GM18909 (cell line): ENCODE results near the gene FOXO6.

Experiments
- ATAC-seq: cut with Tn5 transposase; IDR thresholded peaks from one replicate; pipeline ENCODE4 v1.9.1; 2021; ENCODE audit warnings: mild to moderate bottlenecking; ENCODE audit not compliant: unreplicated experiment, poor library complexity

Gene FOXO6

GRCh38 chr1:41360786-41361494, at the start of gene FOXO6:
TSS of gene FOXO6 (plus strand) at chr1:41361434.
- ATAC-seq = peak; percentile 91

GRCh38 chr1:41312991-41313645, 48.1 kb upstream of the FOXO6 start:
- no peak for ATAC-seq

GRCh38 chr1:41313661-41314131, 47.5 kb upstream of the FOXO6 start:
- ATAC-seq = no peak

GRCh38 chr1:41314376-41315145, 46.7 kb upstream of the FOXO6 start:
- no peak for ATAC-seq

- no peak for ATAC-seq
Observed at GRCh38 chr1:41315146-41315822, 46.0 kb upstream of the FOXO6 start.

GRCh38 chr1:41315871-41316270, 45.4 kb upstream of the FOXO6 start:
- ATAC-seq = no peak

GRCh38 chr1:41317361-41317760, 43.9 kb upstream of the FOXO6 start:
- no peak for ATAC-seq

GRCh38 chr1:41318135-41318534, 43.1 kb upstream of the FOXO6 start:
- ATAC-seq = no peak

GRCh38 chr1:41319106-41319755, 42.0 kb upstream of the FOXO6 start:
- ATAC-seq = no peak

GRCh38 chr1:41319807-41320711, 41.2 kb upstream of the FOXO6 start:
- ATAC-seq = no peak

GRCh38 chr1:41320895-41321676, 40.1 kb upstream of the FOXO6 start:
- no peak for ATAC-seq

- ATAC-seq = no peak
Observed at GRCh38 chr1:41322101-41322661, 39.1 kb upstream of the FOXO6 start.

GRCh38 chr1:41322835-41323234, 38.4 kb upstream of the FOXO6 start:
- ATAC-seq = no peak

GRCh38 chr1:41323243-41323642, 38.0 kb upstream of the FOXO6 start:
- no peak for ATAC-seq

- ATAC-seq = no peak
Observed at GRCh38 chr1:41325801-41326200, 35.4 kb upstream of the FOXO6 start.

GRCh38 chr1:41327383-41327999, 33.7 kb upstream of the FOXO6 start:
- no peak for ATAC-seq

GRCh38 chr1:41328001-41328615, 33.1 kb upstream of the FOXO6 start:
- ATAC-seq = no peak
